GM12873 (cell line): ENCODE results near the gene PLAAT5.

ENCODE experiments used
- TF ChIP-seq, protein P1 (sequence below): IDR thresholded peaks from 2 replicates; pipeline ENCODE4 v1.5.1; 2012; ENCODE audit warnings: low read depth, mild to moderate bottlenecking, moderate library complexity, low read length, control low read depth; ENCODE audit not compliant: insufficient read depth; ENCODE audit errors: missing control alignments

The PLAAT5 gene

DNA sequence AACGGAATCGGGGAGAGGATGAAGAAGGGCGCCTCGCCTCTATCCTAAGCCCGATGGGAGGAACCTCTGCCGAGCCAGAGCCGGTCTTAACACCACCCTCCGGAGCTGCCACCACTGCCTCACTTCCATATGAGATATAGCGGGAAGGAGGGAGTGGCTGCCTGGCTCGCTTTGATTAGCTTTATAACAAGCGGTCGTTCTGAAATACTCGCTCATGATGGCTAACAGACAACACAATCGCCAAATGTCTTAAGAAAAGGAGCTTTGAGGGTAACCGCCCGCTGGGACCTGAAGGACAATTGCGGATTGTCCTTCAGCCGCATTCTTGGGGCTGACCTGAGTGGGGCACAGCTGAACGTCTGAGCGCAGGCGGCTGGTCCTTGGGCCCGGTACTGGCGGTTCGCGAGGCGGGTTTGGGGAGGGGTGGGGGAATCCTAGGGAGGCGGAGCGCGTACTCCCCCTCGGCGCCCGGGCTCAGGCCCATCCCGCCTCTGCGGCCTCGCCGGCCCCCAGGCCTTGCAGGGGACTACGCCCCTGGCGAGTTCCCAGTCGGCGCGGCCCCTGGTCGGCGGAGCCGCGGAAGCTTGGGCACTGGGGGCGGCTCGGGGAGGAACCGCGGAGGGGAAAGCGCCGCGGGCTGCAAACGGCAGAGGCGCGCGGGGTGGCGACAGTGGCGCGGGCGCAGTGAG, at the start of gene PLAAT5:
PLAAT5 (minus strand) TSS at position 617 of the 689 bp plus-strand sequence; CDS start at position 484, 133 bp downstream.
- TF ChIP-seq, protein P1, sequence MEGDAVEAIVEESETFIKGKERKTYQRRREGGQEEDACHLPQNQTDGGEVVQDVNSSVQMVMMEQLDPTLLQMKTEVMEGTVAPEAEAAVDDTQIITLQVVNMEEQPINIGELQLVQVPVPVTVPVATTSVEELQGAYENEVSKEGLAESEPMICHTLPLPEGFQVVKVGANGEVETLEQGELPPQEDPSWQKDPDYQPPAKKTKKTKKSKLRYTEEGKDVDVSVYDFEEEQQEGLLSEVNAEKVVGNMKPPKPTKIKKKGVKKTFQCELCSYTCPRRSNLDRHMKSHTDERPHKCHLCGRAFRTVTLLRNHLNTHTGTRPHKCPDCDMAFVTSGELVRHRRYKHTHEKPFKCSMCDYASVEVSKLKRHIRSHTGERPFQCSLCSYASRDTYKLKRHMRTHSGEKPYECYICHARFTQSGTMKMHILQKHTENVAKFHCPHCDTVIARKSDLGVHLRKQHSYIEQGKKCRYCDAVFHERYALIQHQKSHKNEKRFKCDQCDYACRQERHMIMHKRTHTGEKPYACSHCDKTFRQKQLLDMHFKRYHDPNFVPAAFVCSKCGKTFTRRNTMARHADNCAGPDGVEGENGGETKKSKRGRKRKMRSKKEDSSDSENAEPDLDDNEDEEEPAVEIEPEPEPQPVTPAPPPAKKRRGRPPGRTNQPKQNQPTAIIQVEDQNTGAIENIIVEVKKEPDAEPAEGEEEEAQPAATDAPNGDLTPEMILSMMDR = no peak

- TF ChIP-seq, protein P1 = no peak
Observed at GRCh38 chr11:63537293-63538101, 46.5 kb upstream of the PLAAT5 start.

DNA sequence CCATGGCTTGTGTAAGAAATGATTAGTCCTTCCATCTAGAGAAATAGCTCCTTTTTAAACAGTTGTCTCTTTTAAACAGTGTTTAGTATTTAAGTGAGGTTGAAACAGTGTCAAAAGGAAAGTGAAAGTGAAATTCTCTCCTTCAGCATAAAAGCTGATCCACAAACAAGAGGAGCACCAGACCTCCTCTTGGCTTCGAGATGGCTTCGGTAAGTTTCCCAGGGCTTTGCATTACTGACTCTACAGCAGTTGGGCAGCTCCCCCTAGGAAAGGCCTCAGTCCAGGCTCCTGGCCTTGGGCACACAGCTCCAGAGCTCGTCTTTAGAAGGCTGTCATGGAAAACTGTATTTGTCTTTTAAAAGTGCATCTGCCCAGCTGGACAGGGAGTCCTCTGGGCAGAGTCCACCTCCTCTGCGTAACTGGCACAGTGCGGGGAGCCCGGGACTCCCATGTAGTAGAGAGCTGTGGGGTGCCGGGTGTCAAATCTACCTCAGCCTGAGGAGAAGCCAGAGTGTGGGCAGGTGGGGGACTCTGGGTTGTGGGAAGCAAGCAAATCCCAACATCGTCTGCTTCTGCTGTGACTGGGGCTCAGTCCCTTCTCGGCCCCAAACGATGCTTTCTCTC, 45.8 kb upstream of the PLAAT5 start, which contains the start of gene PLAAT4:
PLAAT4 (plus strand) TSS at position 140 of the 624 bp plus-strand sequence; CDS start at position 201, 61 bp downstream.
- TF ChIP-seq, protein P1 = no peak

DNA sequence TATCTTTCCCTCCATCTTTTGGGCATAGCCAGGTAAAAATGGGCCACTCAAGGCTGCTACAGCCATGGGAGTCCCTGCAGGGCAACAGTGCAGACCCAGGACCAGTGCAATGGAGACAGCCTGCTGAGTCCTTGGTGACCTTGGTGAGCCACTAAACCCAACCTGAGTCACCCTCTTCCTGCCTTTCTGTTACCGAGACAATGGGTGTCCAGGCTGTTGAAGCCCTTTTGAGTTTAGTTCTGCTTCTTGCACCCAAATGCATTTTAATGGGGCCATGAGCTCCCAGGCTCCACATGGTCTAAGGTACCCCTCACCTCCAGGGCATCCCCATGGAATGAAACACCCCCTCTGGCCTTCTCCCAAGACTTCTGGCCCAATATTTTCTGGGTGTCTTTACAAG, 44.8 kb upstream of the PLAAT5 start:
- TF ChIP-seq, protein P1 = no peak

DNA sequence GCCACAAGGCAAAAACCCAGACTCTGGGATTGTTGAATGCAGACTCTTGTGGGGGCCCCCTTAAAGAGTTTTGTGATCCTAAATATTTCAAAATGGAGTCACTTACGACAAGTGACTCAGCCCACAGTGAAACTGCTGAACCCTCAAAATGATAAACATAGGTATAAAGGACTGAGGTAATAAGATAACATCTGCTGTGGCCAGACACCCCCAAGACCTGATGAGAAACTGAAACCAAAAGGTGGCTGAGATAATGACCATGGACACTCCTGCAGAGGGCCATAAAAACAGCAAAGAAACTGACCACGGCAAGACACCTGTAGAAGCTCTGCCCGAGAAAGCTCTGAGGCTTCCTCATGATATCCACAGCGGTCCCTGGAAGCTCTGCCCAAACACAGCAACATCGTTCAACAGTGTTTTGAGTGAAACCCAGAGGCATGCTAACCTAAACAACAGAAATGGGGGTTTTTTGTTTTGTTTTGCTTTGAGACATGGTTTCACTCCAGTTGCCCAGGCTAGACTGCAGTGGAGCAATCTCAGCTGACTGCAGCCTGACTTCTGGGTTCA, 44.0 kb upstream of the PLAAT5 start:
- TF ChIP-seq, protein P1 = no peak

DNA sequence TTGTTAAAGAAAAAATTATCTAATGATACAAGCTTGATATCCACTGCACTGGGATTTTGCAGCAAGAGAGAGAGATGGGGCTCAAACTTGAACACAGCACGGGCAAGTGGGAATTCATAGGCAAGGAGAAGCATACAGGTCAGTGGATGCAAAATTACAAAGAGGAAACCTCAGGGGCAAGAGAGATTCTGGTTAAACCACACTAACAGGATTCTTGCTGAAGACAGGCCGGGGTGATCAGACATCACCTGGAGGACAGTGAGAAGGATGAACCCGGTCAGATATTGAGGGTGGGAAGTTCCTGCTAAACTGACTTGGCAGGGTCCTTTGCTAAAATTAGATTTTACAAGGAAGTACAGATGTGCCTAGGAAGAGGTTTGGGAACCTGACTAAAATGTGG, 43.1 kb upstream of the PLAAT5 start:
- TF ChIP-seq, protein P1 = no peak

DNA sequence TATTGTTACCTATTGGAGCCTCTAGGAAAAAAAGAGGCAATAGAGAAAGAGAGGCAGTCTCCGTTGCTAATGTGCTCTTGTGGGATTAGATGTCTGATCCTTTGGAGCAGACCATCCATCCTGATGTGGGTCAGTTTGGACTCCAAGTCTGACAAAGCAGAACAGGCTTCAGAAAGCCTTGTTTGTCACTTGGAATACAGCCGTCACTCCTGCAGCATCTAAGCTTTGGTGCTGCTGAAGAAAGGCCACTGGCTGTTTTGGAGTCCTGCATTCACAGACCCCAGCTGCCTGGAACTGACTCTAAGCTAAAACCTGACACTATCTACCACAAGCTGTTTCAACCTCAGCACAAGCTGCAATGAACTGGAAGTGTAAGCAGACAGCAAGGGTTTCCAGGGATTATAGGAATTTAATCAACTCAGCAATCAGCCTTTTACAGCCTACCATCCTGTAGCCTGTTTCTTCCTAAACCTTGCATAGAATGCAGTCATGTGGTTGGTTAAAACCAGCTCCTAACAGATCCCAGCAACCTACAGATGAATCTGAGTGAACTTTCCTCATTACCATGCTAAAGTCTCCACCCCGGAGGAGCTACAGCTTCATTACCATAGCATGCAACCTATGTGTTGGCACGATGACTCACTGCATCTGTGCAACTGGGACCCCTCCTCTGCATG, 42.0 kb upstream of the PLAAT5 start:
- TF ChIP-seq, protein P1 = no peak
